HEK293 (cell line): ENCODE measurements around the gene PLIN4.

Experiments used
- CTCF ChIA-PET: fragments of 350-600 bp; formaldehyde crosslinking; extraction: SDS; loops from one replicate; lab custom pipeline; 2021; ENCODE audit warnings: antibody characterized with exemption; lab: Yijun Ruan, JAX
- POLR2A ChIA-PET: fragments of 300-600 bp; formaldehyde crosslinking; extraction: SDS; loops from one replicate; lab custom pipeline; 2020; ENCODE audit warnings: antibody characterized with exemption, inconsistent platforms; lab: Yijun Ruan, JAX
- H3K27ac ChIP-seq: fragments of 200-500 bp; sonication (Bioruptor generic); 2 replicates; pipeline ENCODE4 v1.5.1; 2014; ENCODE audit warnings: low read depth, low read length, control low read depth, inconsistent platforms; ENCODE audit errors: extremely low read depth
- H3K36me3 ChIP-seq, 2 experiments: fragments of 200-500 bp in 1 of 2; sonication (Bioruptor generic) in 1 of 2; 1 replicate in 1 of 2; 2 replicates in 1 of 2; pipeline ENCODE4 v1.5.1; 2014 to 2017; ENCODE audit warnings: inconsistent platforms in 2 of 2, low read length in 2 of 2; ENCODE audit not compliant: control insufficient read depth in 2 of 2, insufficient read depth in 1 of 2
- H3K4me1 ChIP-seq: fragments of 200-500 bp; sonication (Bioruptor generic); 2 replicates; pipeline ENCODE4 v1.5.1; 2014; ENCODE audit warnings: mild to moderate bottlenecking, low read length, inconsistent platforms; ENCODE audit not compliant: control insufficient read depth, insufficient read depth
- H3K4me3 ChIP-seq: 2 replicates; pipeline ENCODE4 v1.5.1; 2011; ENCODE audit warnings: low read depth, mild to moderate bottlenecking, control low read depth, low read length, moderate library complexity
- H3K9me3 ChIP-seq: fragments of 200-500 bp; sonication (Bioruptor generic); 2 replicates; pipeline ENCODE4 v1.5.1; 2014; ENCODE audit warnings: low read depth, low read length, inconsistent platforms; ENCODE audit not compliant: control insufficient read depth, insufficient read depth
- KLF10 ChIP-seq: fragments of 450-650 bp; IDR thresholded peaks from 2 replicates; pipeline ENCODE4 v1.5.1; 2018; ENCODE audit warnings: missing biosample characterization, mild to moderate bottlenecking, missing genetic modification characterization
- MEIS1 ChIP-seq: sonication (generic); formaldehyde crosslinking; IDR thresholded peaks from 2 replicates; pipeline ENCODE4 v1.8.1; 2022; ENCODE audit warnings: missing genetic modification reagents, mild to moderate bottlenecking, borderline replicate concordance
- PRDM1 ChIP-seq: fragments of 450-650 bp; formaldehyde crosslinking; IDR thresholded peaks from 2 replicates; pipeline ENCODE4; 2016; ENCODE audit warnings: missing biosample characterization, missing genetic modification characterization
- SP2 ChIP-seq: fragments of 450-650 bp; formaldehyde crosslinking; IDR thresholded peaks from 2 replicates; pipeline ENCODE4 v1.5.1; 2016; ENCODE audit warnings: missing biosample characterization, missing genetic modification characterization
- SP7 ChIP-seq: fragments of 450-650 bp; formaldehyde crosslinking; IDR thresholded peaks from 2 replicates; pipeline ENCODE4 v1.5.1; 2016; ENCODE audit warnings: missing biosample characterization, missing genetic modification characterization
- YY2 ChIP-seq: fragments of 450-650 bp; formaldehyde crosslinking; IDR thresholded peaks from 2 replicates; pipeline ENCODE4 v1.5.1; 2016; ENCODE audit warnings: missing biosample characterization, missing genetic modification characterization
- ZFP69B ChIP-seq: fragments of 450-650 bp; formaldehyde crosslinking; IDR thresholded peaks from 2 replicates; pipeline ENCODE4 v1.5.1; 2016; ENCODE audit warnings: missing biosample characterization, missing genetic modification characterization
- ZNF239 ChIP-seq: fragments of 450-650 bp; formaldehyde crosslinking; IDR thresholded peaks from 2 replicates; pipeline ENCODE4 v1.5.1; 2016; ENCODE audit warnings: missing biosample characterization, missing genetic modification characterization
- ZNF350 ChIP-seq: fragments of 450-650 bp; formaldehyde crosslinking; IDR thresholded peaks from 2 replicates; pipeline ENCODE4 v1.5.0; 2017; ENCODE audit warnings: missing biosample characterization, mild to moderate bottlenecking, missing genetic modification characterization
- ZNF366 ChIP-seq: fragments of 450-650 bp; formaldehyde crosslinking; conservative IDR thresholded peaks from 2 replicates; pipeline ENCODE4 v1.5.1; 2016; ENCODE audit warnings: missing biosample characterization, missing genetic modification characterization
- ZNF391 ChIP-seq: fragments of 450-650 bp; formaldehyde crosslinking; IDR thresholded peaks from 2 replicates; pipeline ENCODE4 v1.5.1; 2016; ENCODE audit warnings: low read depth, missing biosample characterization, missing genetic modification characterization, borderline replicate concordance
- ZNF670 ChIP-seq: fragments of 450-650 bp; formaldehyde crosslinking; IDR thresholded peaks from 2 replicates; pipeline ENCODE4 v1.5.1; 2016; ENCODE audit warnings: missing biosample characterization, missing genetic modification characterization, low read depth
- ZNF707 ChIP-seq: fragments of 450-650 bp; formaldehyde crosslinking; IDR thresholded peaks from 2 replicates; pipeline ENCODE4 v1.5.1; 2016; ENCODE audit warnings: missing biosample characterization, missing genetic modification characterization
- ZNF777 ChIP-seq: fragments of 450-650 bp; formaldehyde crosslinking; IDR thresholded peaks from 2 replicates; pipeline ENCODE4 v1.5.1; 2017; ENCODE audit warnings: missing biosample characterization, missing genetic modification characterization, borderline replicate concordance
- ZNF785 ChIP-seq: fragments of 450-650 bp; formaldehyde crosslinking; IDR thresholded peaks from 2 replicates; pipeline ENCODE4 v1.5.1; 2016; ENCODE audit warnings: missing biosample characterization, missing genetic modification characterization
- TF ChIP-seq, protein P1 (sequence below): fragments of 450-650 bp; formaldehyde crosslinking; IDR thresholded peaks from 2 replicates; pipeline ENCODE4 v1.5.1; 2017; ENCODE audit warnings: missing biosample characterization, missing genetic modification characterization
- TF ChIP-seq, protein P2 (sequence below): fragments of 450-650 bp; formaldehyde crosslinking; optimal IDR thresholded peaks from 2 replicates; pipeline ENCODE3; 2016; ENCODE audit warnings: missing biosample characterization, mild to moderate bottlenecking, missing genetic modification characterization
- TF ChIP-seq, protein P3 (sequence below): fragments of 450-650 bp; formaldehyde crosslinking; IDR thresholded peaks from 2 replicates; pipeline ENCODE4 v1.5.1; 2016; ENCODE audit warnings: missing biosample characterization, missing genetic modification characterization
- TF ChIP-seq, protein P4 (sequence below): fragments of 450-650 bp; formaldehyde crosslinking; conservative IDR thresholded peaks from 2 replicates; pipeline ENCODE4 v1.5.1; 2016; ENCODE audit warnings: low read depth, missing biosample characterization, missing genetic modification characterization

PLIN4 gene

DNA sequence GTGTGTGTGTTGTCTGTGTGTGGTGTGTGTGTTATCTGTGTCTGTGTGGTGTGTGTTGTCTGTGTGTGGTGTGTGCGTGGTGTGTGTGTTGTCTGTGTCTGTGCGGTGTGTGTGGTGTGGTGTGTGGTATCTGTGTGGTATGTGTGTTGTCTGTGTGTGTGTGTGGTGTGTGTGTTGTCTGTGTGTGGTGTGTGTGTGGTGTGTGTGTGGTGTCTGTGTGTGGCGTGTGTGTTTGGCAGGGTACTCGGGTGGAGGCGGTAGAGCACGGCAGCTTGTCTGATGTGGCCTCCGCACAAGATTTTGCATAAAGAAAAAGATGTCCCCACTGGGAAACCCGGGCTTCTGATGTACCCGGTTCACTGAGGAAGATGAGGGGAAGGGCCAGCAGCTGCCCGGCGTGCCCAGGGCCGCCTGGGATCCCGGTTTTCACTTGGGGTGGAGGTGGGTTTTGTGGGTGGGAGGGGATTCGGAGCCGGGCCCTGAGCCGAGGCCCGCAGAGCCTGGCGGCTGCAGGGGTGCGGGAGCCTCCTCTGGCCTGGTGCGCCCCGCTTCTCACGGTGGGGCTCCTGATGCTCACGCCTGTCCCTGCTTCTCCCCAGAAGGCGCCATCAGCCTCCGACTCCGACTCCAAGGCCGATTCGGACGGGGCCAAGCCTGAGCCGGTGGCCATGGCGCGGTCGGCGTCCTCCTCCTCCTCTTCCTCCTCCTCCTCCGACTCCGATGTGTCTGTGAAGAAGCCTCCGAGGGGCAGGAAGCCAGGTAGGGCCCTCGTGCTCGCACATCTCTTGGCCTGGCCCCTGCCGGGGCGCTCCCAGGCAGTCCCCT, 25.0 kb downstream of the PLIN4 start:
- peaks cover 42 to 91% of the 10 kb centered on the region in 2 experiments; a peak in 2 of 3 replicates for H3K36me3 ChIP-seq
- TF ChIP-seq ZNF785 (tag by site-specific recombination) (peak; percentile 58; the same call in 1 of the 2 replicates), SP7 (tag by site-specific recombination) (no peak), ZNF239 (tag by site-specific recombination) (0 out of 2 replicates have a peak, but pooled peaks have one; percentile 25), PRDM1 (no peak), KLF10 (tag by site-specific recombination) (no peak), ZNF777 (tag by site-specific recombination) (no peak), ZNF391 (tag by site-specific recombination) (peak; percentile 6; the same call in 1 of the 2 replicates), ZFP69B (no peak), SP2 (tag by site-specific recombination) (peak; percentile 29; the same call in 1 of the 2 replicates)
- TF ChIP-seq, protein P1, sequence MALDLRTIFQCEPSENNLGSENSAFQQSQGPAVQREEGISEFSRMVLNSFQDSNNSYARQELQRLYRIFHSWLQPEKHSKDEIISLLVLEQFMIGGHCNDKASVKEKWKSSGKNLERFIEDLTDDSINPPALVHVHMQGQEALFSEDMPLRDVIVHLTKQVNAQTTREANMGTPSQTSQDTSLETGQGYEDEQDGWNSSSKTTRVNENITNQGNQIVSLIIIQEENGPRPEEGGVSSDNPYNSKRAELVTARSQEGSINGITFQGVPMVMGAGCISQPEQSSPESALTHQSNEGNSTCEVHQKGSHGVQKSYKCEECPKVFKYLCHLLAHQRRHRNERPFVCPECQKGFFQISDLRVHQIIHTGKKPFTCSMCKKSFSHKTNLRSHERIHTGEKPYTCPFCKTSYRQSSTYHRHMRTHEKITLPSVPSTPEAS (tag by site-specific recombination), result peak; percentile 65
- ChIA-PET CTCF (no interaction called here), POLR2A (interaction anchor here (0.5 kb wide), 1 partner anchor 10 kb away, joined by 5 read pairs; no protein-coding TSS in a partner anchor)
- H3K9me3 ChIP-seq, result no peaks in the 10 kb centered on the region
- no peak overlapping the region for H3K27ac ChIP-seq
- H3K4me1 ChIP-seq, result no peaks in the 10 kb centered on the region
- no peak overlapping the region for H3K4me3 ChIP-seq

DNA sequence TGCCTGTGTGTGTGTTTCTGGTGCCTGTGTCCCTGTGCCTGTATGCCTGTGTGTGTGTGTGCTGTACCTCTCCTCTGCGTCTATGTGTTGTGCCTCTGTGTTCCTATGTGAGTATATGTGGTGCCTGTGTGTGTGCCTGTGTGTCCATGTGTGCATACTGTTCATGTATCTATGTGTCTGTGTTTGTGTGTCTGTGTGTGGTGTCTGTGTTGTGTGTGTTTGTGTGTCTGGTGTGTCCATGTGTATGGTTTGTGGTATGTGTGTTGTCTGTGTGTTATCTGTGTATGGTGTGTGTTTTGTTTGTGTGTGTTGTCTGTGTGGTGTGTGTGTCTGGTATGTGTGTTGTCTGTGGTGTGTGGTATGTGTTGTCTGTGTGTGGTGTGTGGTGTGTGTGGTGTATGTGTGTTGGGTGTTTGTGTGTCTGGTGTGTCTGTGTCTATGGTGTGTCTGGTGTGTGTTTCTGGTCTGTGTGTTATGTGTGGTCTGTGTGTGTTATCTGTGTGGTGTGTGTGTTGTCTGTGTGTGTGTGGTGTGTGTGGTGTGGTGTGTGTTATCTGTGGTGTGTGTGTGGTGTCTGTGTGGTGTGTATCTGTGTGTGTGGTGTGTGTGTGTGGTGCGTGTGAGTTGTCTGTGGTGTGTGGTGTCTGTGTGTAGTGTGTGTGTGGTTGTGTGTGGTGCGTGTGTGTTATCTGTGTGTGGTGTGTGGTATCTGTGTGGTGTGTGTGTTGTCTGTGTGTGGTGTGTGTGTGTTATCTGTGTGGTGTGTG, 25.8 kb downstream of the PLIN4 start:
- POLR2A ChIA-PET, result no interaction called here
- peaks cover 42 to 89% of the 10 kb centered on the region in 2 experiments; a peak in 2 of 3 replicates for H3K36me3 ChIP-seq
- H3K9me3 ChIP-seq, result no peaks in the 10 kb centered on the region
- CTCF ChIA-PET, result no interaction called here
- no peak overlapping the region for H3K27ac ChIP-seq
- H3K4me3 ChIP-seq, result no peak overlapping the region
- TF ChIP-seq, protein P2, sequence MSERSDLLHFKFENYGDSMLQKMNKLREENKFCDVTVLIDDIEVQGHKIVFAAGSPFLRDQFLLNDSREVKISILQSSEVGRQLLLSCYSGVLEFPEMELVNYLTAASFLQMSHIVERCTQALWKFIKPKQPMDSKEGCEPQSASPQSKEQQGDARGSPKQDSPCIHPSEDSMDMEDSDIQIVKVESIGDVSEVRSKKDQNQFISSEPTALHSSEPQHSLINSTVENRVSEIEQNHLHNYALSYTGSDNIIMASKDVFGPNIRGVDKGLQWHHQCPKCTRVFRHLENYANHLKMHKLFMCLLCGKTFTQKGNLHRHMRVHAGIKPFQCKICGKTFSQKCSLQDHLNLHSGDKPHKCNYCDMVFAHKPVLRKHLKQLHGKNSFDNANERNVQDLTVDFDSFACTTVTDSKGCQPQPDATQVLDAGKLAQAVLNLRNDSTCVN (tag by site-specific recombination), result peak; percentile 10
- no peak for TF ChIP-seq ZNF670 (tag by site-specific recombination)
- TF ChIP-seq YY2 (tag by site-specific recombination), result no peak
- no peak for TF ChIP-seq ZNF707 (tag by site-specific recombination)
- TF ChIP-seq ZNF366, result no peak
- 0 out of 2 replicates have a peak, but pooled peaks have one; percentile 20 for TF ChIP-seq ZNF391 (tag by site-specific recombination)
- TF ChIP-seq, all 188 proteins: peak for 2
- H3K4me1 ChIP-seq, result no peaks in the 10 kb centered on the region

DNA sequence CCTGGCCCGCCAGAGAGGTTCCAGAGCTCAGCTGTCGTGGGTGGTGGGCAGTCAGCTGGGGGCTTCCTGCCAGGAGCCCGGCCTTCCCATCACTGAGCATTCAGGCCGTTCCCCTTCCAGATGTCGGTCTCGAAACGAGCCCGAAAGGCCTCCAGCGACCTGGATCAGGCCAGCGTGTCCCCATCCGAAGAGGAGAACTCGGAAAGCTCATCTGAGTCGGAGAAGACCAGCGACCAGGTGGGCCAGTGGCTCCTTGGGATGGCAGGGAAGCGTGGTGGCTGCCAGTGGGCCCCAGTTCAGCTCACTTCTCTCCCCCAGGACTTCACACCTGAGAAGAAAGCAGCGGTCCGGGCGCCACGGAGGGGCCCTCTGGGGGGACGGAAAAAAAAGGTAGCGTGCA, 26.8 kb downstream of the PLIN4 start:
- Histone ChIP-seq H3K4me1 (no peaks in the 10 kb centered on the region), H3K36me3 (peaks cover 42 to 90% of the 10 kb centered on the region in 2 experiments; a peak in 2 of 3 replicates), H3K9me3 (no peaks in the 10 kb centered on the region), H3K27ac (no peak overlapping the region), H3K4me3 (no peak overlapping the region)
- ChIA-PET POLR2A (interaction anchor here (0.6 kb wide), 1 partner anchor 10 kb away, joined by 5 read pairs; no protein-coding TSS in a partner anchor), CTCF (no interaction called here)
- TF ChIP-seq ZNF350 (tag by site-specific recombination) (no peak), MEIS1 (CRISPR knock-in tag) (no peak)
- TF ChIP-seq, protein P3, sequence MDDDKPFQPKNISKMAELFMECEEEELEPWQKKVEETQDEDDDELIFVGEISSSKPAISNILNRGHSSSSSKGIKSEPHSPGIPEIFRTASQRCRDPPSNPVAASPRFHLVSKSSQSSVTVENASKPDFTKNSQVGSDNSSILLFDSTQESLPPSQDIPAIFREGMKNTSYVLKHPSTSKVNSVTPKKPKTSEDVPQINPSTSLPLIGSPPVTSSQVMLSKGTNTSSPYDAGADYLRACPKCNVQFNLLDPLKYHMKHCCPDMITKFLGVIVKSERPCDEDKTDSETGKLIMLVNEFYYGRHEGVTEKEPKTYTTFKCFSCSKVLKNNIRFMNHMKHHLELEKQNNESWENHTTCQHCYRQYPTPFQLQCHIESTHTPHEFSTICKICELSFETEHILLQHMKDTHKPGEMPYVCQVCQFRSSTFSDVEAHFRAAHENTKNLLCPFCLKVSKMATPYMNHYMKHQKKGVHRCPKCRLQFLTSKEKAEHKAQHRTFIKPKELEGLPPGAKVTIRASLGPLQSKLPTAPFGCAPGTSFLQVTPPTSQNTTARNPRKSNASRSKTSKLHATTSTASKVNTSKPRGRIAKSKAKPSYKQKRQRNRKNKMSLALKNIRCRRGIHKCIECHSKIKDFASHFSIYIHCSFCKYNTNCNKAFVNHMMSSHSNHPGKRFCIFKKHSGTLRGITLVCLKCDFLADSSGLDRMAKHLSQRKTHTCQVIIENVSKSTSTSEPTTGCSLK (tag by site-specific recombination), result no peak
- TF ChIP-seq, protein P4, sequence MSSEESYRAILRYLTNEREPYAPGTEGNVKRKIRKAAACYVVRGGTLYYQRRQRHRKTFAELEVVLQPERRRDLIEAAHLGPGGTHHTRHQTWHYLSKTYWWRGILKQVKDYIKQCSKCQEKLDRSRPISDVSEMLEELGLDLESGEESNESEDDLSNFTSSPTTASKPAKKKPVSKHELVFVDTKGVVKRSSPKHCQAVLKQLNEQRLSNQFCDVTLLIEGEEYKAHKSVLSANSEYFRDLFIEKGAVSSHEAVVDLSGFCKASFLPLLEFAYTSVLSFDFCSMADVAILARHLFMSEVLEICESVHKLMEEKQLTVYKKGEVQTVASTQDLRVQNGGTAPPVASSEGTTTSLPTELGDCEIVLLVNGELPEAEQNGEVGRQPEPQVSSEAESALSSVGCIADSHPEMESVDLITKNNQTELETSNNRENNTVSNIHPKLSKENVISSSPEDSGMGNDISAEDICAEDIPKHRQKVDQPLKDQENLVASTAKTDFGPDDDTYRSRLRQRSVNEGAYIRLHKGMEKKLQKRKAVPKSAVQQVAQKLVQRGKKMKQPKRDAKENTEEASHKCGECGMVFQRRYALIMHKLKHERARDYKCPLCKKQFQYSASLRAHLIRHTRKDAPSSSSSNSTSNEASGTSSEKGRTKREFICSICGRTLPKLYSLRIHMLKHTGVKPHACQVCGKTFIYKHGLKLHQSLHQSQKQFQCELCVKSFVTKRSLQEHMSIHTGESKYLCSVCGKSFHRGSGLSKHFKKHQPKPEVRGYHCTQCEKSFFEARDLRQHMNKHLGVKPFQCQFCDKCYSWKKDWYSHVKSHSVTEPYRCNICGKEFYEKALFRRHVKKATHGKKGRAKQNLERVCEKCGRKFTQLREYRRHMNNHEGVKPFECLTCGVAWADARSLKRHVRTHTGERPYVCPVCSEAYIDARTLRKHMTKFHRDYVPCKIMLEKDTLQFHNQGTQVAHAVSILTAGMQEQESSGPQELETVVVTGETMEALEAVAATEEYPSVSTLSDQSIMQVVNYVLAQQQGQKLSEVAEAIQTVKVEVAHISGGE (tag by site-specific recombination), result no peak
